ENCODE results near the gene GALNT5.
"Not testable (repeated sequence)": the region's sequence is repeated elsewhere in the genome, so short reads cannot be mapped to it uniquely, and the experiment has no call there.

GALNT5 gene

DNA sequence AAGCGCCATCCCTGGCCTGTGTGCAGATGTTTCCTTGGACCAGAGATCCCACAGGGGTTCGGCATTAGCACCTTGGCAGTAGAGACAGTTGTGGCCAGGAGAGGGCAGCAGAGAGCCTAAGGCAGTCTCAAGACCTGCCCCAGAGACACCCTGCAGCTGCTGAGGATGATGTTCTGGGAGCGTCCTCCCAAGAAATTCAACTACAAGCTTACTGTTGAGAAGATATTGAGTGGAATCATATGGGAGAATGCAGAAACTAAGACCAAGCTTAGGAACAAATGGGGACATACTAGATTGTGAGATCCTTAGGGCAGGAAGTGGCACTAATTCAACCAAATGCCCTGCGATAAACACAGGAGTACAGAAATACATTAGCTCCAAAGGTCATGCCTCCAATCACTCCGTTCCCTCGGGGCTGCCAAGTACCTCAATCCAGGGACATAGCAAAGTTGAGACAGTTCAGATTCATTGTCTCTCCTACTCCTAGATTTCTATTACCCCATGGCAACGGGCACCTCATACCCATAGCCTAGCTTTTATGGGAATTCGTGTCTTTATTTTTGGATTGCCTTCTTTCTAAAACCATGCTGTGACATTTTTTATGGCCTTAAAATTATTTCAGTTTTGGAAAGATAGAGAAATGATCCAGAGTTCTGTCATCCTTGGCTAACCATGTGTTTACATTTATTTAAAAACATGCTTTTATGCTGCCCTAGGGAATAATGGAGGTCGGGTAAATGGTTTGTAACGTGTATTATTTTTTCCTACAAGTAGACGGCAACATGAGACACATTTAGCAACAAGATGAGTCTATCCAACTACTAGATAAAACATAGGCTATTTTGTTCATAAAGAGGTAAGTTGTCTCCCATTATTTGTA is 70.4 kb downstream of the GALNT5 start:
- no peak for DNase-seq

GRCh38 chr2:157329524-157329923 is 72.0 kb downstream of the GALNT5 start:
- peak; percentile 76 for DNase-seq

DNA sequence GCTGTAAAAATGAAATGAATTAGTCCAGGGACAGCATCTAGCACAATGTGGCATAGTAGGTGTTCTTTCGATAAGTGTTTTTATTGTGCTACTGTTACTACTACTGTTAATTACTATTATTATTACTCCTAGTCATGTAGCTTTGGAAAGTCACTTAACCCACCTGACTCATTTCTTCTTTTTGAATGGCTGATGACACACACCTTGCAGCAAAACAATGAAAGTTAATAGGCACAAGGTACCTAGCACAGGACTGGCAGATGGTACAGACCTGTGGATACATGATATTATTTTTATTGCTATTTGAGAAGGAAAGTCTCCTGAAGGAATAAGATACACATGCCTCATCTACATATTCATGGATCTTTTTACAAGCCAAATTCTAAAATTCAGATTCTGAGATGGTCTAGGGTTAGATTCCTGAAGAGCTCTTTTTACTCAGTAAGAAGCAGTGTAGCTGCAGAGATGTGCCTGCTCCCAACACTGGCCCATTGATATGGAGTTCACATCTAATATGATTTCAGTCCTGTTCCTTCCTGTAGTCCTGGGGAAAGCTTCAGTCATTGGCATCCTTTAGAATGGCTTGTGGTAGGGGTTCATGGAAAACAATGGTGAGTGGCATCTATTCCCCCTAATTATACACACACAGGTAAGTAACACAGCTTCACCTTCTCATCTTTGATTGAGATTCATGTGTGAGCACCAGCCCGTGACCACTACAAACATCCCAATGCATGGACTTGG is 76.0 kb downstream of the GALNT5 start:
- DNase-seq, result no peak

GRCh38 chr2:157334335-157334734 is 76.8 kb downstream of the GALNT5 start:
- DNase-seq, result no peak

DNA sequence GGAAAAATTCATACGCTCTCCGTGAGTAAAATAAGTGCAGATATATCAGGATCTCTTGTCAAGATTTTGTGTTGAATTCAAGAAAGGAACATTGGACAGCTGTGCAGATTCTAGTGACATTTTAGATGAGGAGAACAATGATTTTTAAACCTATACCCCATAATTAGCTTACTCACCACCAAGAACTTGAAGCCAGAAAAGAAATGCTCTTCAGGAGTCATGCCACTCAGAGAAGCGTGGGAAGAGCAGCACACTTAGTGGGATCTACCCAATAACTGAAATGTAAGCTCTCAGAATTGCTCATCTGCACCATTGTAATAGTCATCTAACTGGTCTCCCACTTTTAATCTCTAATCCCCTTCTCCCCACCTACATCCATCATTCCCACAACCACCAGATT is 77.3 kb downstream of the GALNT5 start:
- no peak for DNase-seq

- DNase-seq, result peak; percentile 10
Measured at GRCh38 chr2:157336137-157337010, 78.9 kb downstream of the GALNT5 start.

GRCh38 chr2:157337978-157338377 is 80.5 kb downstream of the GALNT5 start:
- no peak for DNase-seq

- no peak for DNase-seq
Measured at GRCh38 chr2:157339965-157340655, 82.6 kb downstream of the GALNT5 start.

- not testable (repeated sequence) for DNase-seq
Measured at GRCh38 chr2:157341381-157341780, 83.9 kb downstream of the GALNT5 start.

DNA sequence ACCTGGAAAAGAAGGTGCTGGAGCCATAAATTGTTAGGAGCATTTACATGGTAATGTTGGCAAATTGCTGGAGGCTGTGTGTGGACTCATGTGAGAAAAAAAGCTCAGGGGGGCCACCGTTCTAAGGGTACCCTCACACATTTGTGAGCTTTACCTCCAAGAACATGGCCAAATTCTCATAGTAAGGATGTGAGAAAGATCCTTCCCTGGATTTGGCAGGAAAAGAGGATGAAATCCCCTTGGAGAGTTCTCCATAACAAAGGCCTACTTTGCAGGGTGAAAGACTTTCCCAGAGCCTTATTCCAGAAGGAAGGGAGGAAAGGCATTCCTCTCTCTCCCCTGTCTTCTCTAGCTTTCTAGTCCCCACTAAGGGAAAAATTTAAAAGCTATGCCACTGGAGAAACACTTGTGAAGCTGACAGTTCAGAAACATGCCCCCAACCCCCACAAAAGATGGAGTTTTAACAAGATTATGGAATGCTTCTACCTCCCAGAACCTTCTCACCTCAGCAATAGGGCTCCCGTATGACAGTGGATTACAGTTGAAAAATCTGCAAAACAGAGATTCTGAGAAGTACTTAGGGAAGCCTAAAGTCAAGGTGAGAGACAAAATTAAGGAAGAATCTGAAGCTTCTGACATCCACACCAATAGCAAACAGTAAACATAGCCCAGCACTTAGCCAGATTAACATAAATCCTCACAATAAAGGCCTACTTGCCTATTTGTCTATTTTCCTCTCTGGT is 88.3 kb downstream of the GALNT5 start:
- DNase-seq, result no peak

- DNase-seq, result no peak
Measured at GRCh38 chr2:157348291-157348921, 90.9 kb downstream of the GALNT5 start.

GRCh38 chr2:157349949-157350515 is 92.5 kb downstream of the GALNT5 start:
- DNase-seq, result no peak

DNA sequence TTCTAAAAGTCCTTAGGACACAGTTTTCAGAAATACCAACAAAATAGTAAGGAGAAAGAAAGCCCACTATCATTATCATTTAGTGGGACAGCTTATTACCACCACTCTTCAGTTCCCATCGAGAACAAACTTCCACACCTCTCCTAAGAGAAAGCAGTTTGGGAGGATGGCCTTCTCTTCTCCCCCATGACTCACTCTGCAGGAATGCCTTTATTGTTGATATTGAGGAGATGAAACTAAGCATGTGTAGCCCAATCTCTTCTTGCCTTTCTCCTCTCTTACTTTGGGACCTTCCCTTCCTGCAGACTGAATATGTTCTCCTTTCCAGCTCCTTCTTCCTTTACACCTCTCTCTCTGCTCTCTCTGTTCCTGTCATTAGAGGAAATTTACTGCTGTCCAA is 98.1 kb downstream of the GALNT5 start:
- DNase-seq, result no peak

- no peak for DNase-seq
Measured at GRCh38 chr2:157359628-157360027, 102.1 kb downstream of the GALNT5 start.

GRCh38 chr2:157361526-157361925 is 104.0 kb downstream of the GALNT5 start:
- no peak for DNase-seq

- no peak for DNase-seq
Measured at GRCh38 chr2:157362627-157363026, 105.1 kb downstream of the GALNT5 start.

DNA sequence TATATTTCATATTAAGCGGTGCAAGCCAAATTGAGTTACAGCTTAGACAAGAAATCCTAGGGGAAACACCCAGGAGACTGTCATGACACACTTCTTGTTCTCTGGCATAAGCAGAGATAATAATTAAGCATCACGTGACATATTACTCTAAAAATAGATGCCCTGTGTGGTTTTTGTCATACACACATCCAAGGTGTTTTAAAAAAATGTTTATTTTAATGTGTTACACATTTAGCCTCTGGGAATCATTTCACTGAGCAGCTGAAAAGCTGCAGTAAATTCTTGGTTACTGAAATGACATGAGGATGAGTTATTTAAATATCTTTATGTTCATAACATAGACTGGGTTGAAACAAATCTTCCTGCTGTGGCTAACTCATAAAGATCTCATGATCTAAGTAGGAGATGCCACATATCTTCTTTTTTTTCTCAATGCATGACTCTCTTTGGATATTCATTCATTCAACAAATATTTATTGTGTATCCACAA is 106.2 kb downstream of the GALNT5 start:
- DNase-seq, result no peak
